GM12878 (cell line): ENCODE results near the gene SLCO4A1. TPM values are rescaled to one million over a fixed set of nuclear protein-coding genes. Genes with fewer than 3 reads are reported as not detected.

Source experiments
- ATF7 ChIP-seq: fragments of 450-650 bp; IDR thresholded peaks from 2 replicates; pipeline ENCODE4 v1.6.1; 2016; ENCODE audit warnings: low read depth, mild to moderate bottlenecking
- BACH1 ChIP-seq: fragments of 450-650 bp; IDR thresholded peaks from 2 replicates; pipeline ENCODE4 v1.6.1; 2017; ENCODE audit warnings: mild to moderate bottlenecking, borderline replicate concordance
- BHLHE40 ChIP-seq, 2 experiments: fragments of 450-650 bp in 1 of 2; IDR thresholded peaks; 2 replicates each; pipeline ENCODE4 v1.6.1; 2011 to 2017; ENCODE audit warnings: low read depth in 2 of 2, borderline replicate concordance in 1 of 2, improper control_type of control experiment in 1 of 2, low read length in 1 of 2, mild to moderate bottlenecking in 1 of 2
- CHD1 ChIP-seq: IDR thresholded peaks from 2 replicates; pipeline ENCODE4 v1.6.1; 2012; ENCODE audit warnings: low read depth, low read length, improper control_type of control experiment
- EGR1 ChIP-seq, 2 experiments: IDR thresholded peaks; 1 replicate in 1 of 2; 2 replicates in 1 of 2; pipeline ENCODE4 v1.6.1; 2011 to 2012; ENCODE audit warnings: low read depth in 2 of 2, low read length in 2 of 2, borderline replicate concordance in 1 of 2, mild to moderate bottlenecking in 1 of 2, moderate library complexity in 1 of 2
- ESRRA ChIP-seq: IDR thresholded peaks from 2 replicates; pipeline ENCODE4 v1.6.1; 2012; ENCODE audit warnings: mild to moderate bottlenecking, low read length, improper control_type of control experiment
- ETV6 ChIP-seq, 2 experiments: fragments of 450-650 bp in 1 of 2; IDR thresholded peaks in 1 of 2; conservative IDR thresholded peaks in 1 of 2; 2 replicates each; pipeline ENCODE4 v1.6.1; 2014; ENCODE audit warnings: antibody characterized with exemption in 1 of 2, borderline replicate concordance in 1 of 2, low read depth in 1 of 2, mild to moderate bottlenecking in 1 of 2, moderate library complexity in 1 of 2
- GATAD2B ChIP-seq: fragments of 450-650 bp; conservative IDR thresholded peaks from 2 replicates; pipeline ENCODE4 v1.6.1; 2017; ENCODE audit warnings: low read depth, mild to moderate bottlenecking, moderate library complexity
- HCFC1 ChIP-seq: fragments of 150-350 bp; IDR thresholded peaks from 2 replicates; pipeline ENCODE4 v1.6.1; 2014; ENCODE audit warnings: low read length
- HDGF ChIP-seq: fragments of 450-650 bp; IDR thresholded peaks from 2 replicates; pipeline ENCODE4 v1.6.1; 2016; ENCODE audit warnings: antibody characterized with exemption
- IRF4 ChIP-seq: IDR thresholded peaks from 2 replicates; pipeline ENCODE4 v1.6.1; 2011; ENCODE audit warnings: low read depth, low read length
- KAT2A ChIP-seq: conservative IDR thresholded peaks from 2 replicates; pipeline ENCODE4 v1.6.1; 2011; ENCODE audit warnings: low read depth, low read length; ENCODE audit not compliant: control insufficient read depth
- MEF2A ChIP-seq: IDR thresholded peaks from 2 replicates; pipeline ENCODE4 v1.6.1; 2011; ENCODE audit warnings: low read depth, mild to moderate bottlenecking, low read length, moderate library complexity; ENCODE audit not compliant: insufficient read depth
- PAX5 ChIP-seq: IDR thresholded peaks from 2 replicates; pipeline ENCODE4 v1.6.1; 2011; ENCODE audit warnings: low read depth, low read length, borderline replicate concordance
- POLR2AphosphoS2 ChIP-seq: IDR thresholded peaks from 2 replicates; pipeline ENCODE4 v1.6.1; 2011; ENCODE audit warnings: low read depth, mild to moderate bottlenecking, low read length, improper control_type of control experiment, moderate library complexity
- POLR2AphosphoS5 ChIP-seq: IDR thresholded peaks from 2 replicates; pipeline ENCODE4 v1.6.1; 2011; ENCODE audit warnings: mild to moderate bottlenecking, low read length, inconsistent platforms
- RAD51 ChIP-seq: fragments of 450-650 bp; IDR thresholded peaks from 2 replicates; pipeline ENCODE4 v1.6.1; 2016; ENCODE audit warnings: moderate library complexity, mild to moderate bottlenecking, inconsistent platforms
- RBBP5 ChIP-seq: fragments of 200-600 bp; sonication (generic); conservative IDR thresholded peaks from 2 replicates; pipeline ENCODE4 v1.6.1; 2016
- RELA ChIP-seq: fragments of 450-650 bp; IDR thresholded peaks from 2 replicates; pipeline ENCODE4 v1.8.0; 2014; ENCODE audit warnings: borderline replicate concordance; ENCODE audit not compliant: partially characterized antibody
- SIN3A ChIP-seq: IDR thresholded peaks from 2 replicates; pipeline ENCODE4 v1.6.1; 2012; ENCODE audit warnings: low read depth, low read length, improper control_type of control experiment
- SMAD1 ChIP-seq: fragments of 450-650 bp; IDR thresholded peaks from 2 replicates; pipeline ENCODE4 v1.6.1; 2018; ENCODE audit warnings: mild to moderate bottlenecking, low read depth; ENCODE audit not compliant: partially characterized antibody
- SMARCA5 ChIP-seq: fragments of 450-650 bp; IDR thresholded peaks from 2 replicates; pipeline ENCODE4 v1.6.1; 2017; ENCODE audit warnings: mild to moderate bottlenecking
- SPI1 ChIP-seq: IDR thresholded peaks from 2 replicates; pipeline ENCODE4 v1.6.1; 2011; ENCODE audit warnings: low read depth, mild to moderate bottlenecking, low read length, moderate library complexity, borderline replicate concordance; ENCODE audit not compliant: insufficient read depth
- TBL1XR1 ChIP-seq: IDR thresholded peaks from 2 replicates; pipeline ENCODE4 v1.6.1; 2012; ENCODE audit warnings: low read depth, low read length, improper control_type of control experiment
- YY1 ChIP-seq: IDR thresholded peaks from 2 replicates; pipeline ENCODE4 v1.6.1; 2011; ENCODE audit warnings: low read depth, mild to moderate bottlenecking, low read length
- ZNF24 ChIP-seq: fragments of 450-650 bp; IDR thresholded peaks from 2 replicates; pipeline ENCODE4 v1.6.1; 2017; ENCODE audit warnings: antibody characterized with exemption, mild to moderate bottlenecking
- ZZZ3 ChIP-seq: IDR thresholded peaks from 2 replicates; pipeline ENCODE4 v1.6.1; 2011; ENCODE audit warnings: low read depth; ENCODE audit not compliant: control insufficient read depth, insufficient read length
- polyA plus RNA-seq, 11 experiments: library from polyadenylated mRNA; depleted of rRNA in 4 of 11; unstranded in 6 of 11; stranded (reverse) in 5 of 11; fragments of >200 nt; fragmentation: Nextera tagmentation in 4 of 11; fragmentation: Illumina TruSeq in 1 of 11; extraction: Ambion mirVana in 4 of 11; extraction: Trizol in 1 of 11; gene quantifications; 1 replicate in 1 of 11; 2 replicates in 10 of 11; pipeline versions ENCODE4 v1.2.1 to v1.2.3, GENCODE V29; 2011 to 2016; ENCODE audit warnings: inconsistent platforms in 2 of 11, missing spikeins in 2 of 11, low read depth in 1 of 11
- total RNA-seq, 4 experiments: library from RNA; depleted of rRNA in 3 of 4; stranded (reverse); fragments of >200 nt in 3 of 4; fragmentation: Illumina TruSeq in 1 of 4; extraction: Trizol in 1 of 4; gene quantifications; 2 replicates each; pipeline versions ENCODE4 v1.2.1 to v1.2.3, GENCODE V29; 2013 to 2021
- TF ChIP-seq, protein P1 (sequence below): IDR thresholded peaks from 2 replicates; pipeline ENCODE4 v1.6.1; 2012; ENCODE audit warnings: low read depth, low read length, improper control_type of control experiment
- TF ChIP-seq, protein P2 (sequence below): fragments of 450-650 bp; IDR thresholded peaks from 2 replicates; pipeline ENCODE4 v1.6.1; 2014; ENCODE audit warnings: mild to moderate bottlenecking
- TF ChIP-seq, protein P3 (sequence below): fragments of 150-350 bp; IDR thresholded peaks from 2 replicates; pipeline ENCODE4 v1.6.1; 2014; ENCODE audit warnings: mild to moderate bottlenecking, low read depth, low read length

The SLCO4A1 gene
- total and polyA plus RNA-seq, 10 of the 15 experiments (the other 5 are each of a cell fraction or from before 2014, with no cell fraction given) = 2.1 to 30.7 (median 12.0) TPM

DNA sequence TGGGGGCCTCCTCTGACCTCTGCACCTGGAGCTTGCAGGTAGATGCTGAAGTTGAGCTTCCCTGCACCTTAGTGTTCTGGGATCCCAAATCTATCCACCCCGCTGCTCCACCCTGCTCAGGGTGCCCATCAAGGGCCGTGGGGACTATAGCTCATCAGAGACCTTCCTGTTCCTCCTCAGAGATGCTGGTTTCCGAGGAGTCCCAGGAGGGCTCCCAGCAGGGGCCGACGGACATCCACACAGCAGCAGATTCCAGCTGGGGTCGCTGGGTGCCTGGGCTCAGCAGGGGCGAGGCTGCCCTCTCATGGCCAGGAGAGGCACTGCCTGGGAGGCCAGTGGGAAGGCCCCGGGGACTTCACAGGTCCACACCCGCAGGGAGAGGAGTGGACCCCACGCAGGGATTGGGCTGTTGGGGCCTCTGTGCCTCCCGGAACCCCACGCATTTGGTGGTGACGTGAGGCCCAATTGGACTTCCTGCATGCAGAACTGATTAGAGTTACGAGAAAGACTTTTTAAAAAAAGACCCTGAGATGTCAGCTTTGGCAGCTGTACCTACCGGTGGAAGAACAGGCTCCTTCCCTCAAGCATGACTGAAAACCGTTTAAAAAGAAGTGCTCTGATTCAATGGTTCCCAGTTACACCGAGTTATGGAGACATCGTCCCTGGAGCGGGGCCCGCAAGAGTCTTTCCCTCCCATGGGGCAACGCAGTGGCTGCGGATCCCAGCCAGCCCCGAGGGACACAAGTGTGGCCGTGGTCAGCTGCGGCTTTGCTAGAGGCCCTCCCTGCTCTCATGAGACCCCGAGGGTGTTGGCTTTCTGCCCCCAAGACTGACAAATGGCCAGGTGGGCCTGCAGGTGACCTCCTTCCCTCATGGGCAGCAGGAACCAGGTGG is 25.3 kb upstream of the SLCO4A1 start (continued):
- TF ChIP-seq, protein P1, sequence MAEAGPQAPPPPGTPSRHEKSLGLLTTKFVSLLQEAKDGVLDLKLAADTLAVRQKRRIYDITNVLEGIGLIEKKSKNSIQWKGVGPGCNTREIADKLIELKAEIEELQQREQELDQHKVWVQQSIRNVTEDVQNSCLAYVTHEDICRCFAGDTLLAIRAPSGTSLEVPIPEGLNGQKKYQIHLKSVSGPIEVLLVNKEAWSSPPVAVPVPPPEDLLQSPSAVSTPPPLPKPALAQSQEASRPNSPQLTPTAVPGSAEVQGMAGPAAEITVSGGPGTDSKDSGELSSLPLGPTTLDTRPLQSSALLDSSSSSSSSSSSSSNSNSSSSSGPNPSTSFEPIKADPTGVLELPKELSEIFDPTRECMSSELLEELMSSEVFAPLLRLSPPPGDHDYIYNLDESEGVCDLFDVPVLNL = no peak
- no peak for TF ChIP-seq ZZZ3
- TF ChIP-seq ZNF24 = no peak
- no peak for TF ChIP-seq SPI1
- TF ChIP-seq POLR2AphosphoS5 = no peak
- no peak for TF ChIP-seq KAT2A
- TF ChIP-seq YY1 = no peak
- TF ChIP-seq BHLHE40 (IDR thresholded peaks at IDR 0.05; ENCODE audit: borderline replicate concordance in 1 of 2, low read depth in 2 of 2, low read length in 1 of 2) = peak; percentile 19 to 53; a peak in 2 of 4 replicates
- no peak for TF ChIP-seq TBL1XR1
- peak; percentile 63 for TF ChIP-seq RELA
- TF ChIP-seq BACH1 = peak; percentile 81
- no peak for TF ChIP-seq SIN3A
- TF ChIP-seq HCFC1 = no peak
- TF ChIP-seq, protein P2, sequence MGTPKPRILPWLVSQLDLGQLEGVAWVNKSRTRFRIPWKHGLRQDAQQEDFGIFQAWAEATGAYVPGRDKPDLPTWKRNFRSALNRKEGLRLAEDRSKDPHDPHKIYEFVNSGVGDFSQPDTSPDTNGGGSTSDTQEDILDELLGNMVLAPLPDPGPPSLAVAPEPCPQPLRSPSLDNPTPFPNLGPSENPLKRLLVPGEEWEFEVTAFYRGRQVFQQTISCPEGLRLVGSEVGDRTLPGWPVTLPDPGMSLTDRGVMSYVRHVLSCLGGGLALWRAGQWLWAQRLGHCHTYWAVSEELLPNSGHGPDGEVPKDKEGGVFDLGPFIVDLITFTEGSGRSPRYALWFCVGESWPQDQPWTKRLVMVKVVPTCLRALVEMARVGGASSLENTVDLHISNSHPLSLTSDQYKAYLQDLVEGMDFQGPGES = no peak
- no peak for TF ChIP-seq POLR2AphosphoS2
- TF ChIP-seq SMARCA5 = peak; percentile 56; the same call in 1 of the 2 replicates
- TF ChIP-seq, protein P3, sequence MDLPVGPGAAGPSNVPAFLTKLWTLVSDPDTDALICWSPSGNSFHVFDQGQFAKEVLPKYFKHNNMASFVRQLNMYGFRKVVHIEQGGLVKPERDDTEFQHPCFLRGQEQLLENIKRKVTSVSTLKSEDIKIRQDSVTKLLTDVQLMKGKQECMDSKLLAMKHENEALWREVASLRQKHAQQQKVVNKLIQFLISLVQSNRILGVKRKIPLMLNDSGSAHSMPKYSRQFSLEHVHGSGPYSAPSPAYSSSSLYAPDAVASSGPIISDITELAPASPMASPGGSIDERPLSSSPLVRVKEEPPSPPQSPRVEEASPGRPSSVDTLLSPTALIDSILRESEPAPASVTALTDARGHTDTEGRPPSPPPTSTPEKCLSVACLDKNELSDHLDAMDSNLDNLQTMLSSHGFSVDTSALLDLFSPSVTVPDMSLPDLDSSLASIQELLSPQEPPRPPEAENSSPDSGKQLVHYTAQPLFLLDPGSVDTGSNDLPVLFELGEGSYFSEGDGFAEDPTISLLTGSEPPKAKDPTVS = no peak
- no peak for TF ChIP-seq MEF2A
- peak; percentile 70 for TF ChIP-seq GATAD2B
- TF ChIP-seq ATF7 = no peak
- no peak for TF ChIP-seq ETV6 (conservative IDR thresholded peaks at IDR 0.05 in 1 of 2, IDR thresholded peaks at IDR 0.05 in 1 of 2; ENCODE audit: borderline replicate concordance in 1 of 2, low read depth in 1 of 2)
- TF ChIP-seq CHD1 = no peak
- TF ChIP-seq RBBP5 = no peak
- TF ChIP-seq EGR1 (IDR thresholded peaks at IDR 0.05; ENCODE audit: borderline replicate concordance in 1 of 2, low read depth in 2 of 2, low read length in 2 of 2) = no peak
- TF ChIP-seq IRF4 = no peak
- TF ChIP-seq ESRRA = no peak
- TF ChIP-seq PAX5 = no peak
- TF ChIP-seq HDGF = no peak
- no peak for TF ChIP-seq SMAD1
- TF ChIP-seq RAD51 = no peak
